CD4-positive, alpha-beta T cell (primary cell): ENCODE data around the gene CDK9. TPM values are rescaled to one million over a fixed set of nuclear protein-coding genes. Genes with fewer than 3 reads are reported as not detected.
A peak's percentile ranks its signal among the peaks of the same experiment; 100 is the strongest.

Experiments
- ATAC-seq: fragments of 200-7000 bp; cut with Tn5 transposase; one replicate; pipeline ENCODE4 v1.10.0; 2022; ENCODE audit warnings: mild to moderate bottlenecking; ENCODE audit not compliant: poor library complexity
- CTCF ChIA-PET: fragments of 350-600 bp; sonication (Branson Sonifier 250); formaldehyde crosslinking; loops from one replicate; lab custom pipeline; 2021; ENCODE audit warnings: antibody characterized with exemption, inconsistent platforms; lab: Charles Lee
- POLR2A ChIA-PET: fragments of 350-600 bp; sonication (Branson Sonifier 250); formaldehyde crosslinking; loops from one replicate; lab custom pipeline; 2021; ENCODE audit warnings: antibody characterized with exemption, inconsistent platforms; lab: Charles Lee
- DNase-seq, 14 experiments: peaks; one replicate each; pipeline ENCODE4 v3.0.0-alpha.2; 2013 to 2020; ENCODE audit warnings: mixed read lengths in 2 of 14
- H3K27ac ChIP-seq, 2 donors: one replicate each; pipeline versions ENCODE4 v1.5.1 to v1.7.0; 2013; ENCODE audit warnings: low read length in 2 of 2, low read depth in 1 of 2, mild to moderate bottlenecking in 1 of 2
- H3K27me3 ChIP-seq, 2 experiments: 1 replicate in 1 of 2; 2 replicates in 1 of 2; pipeline versions ENCODE4 v1.6.1 to v1.7.0; 2013; ENCODE audit warnings: low read length in 2 of 2, control low read depth in 1 of 2, mild to moderate bottlenecking in 1 of 2, moderate library complexity in 1 of 2; ENCODE audit not compliant: insufficient read depth in 2 of 2, control insufficient read depth in 1 of 2
- H3K36me3 ChIP-seq: one replicate; pipeline ENCODE4 v1.6.1; 2013; ENCODE audit warnings: low read length, control low read depth; ENCODE audit not compliant: insufficient read depth
- H3K4me1 ChIP-seq: one replicate; pipeline ENCODE4 v1.6.1; 2013; ENCODE audit warnings: low read length, control low read depth; ENCODE audit not compliant: insufficient read depth
- H3K4me3 ChIP-seq: one replicate; pipeline ENCODE4 v1.5.1; 2013; ENCODE audit warnings: mild to moderate bottlenecking, low read length, moderate library complexity
- H3K9me3 ChIP-seq, 2 experiments: 1 replicate in 1 of 2; 2 replicates in 1 of 2; pipeline versions ENCODE4 v1.6.1 to v1.7.0; 2013; ENCODE audit warnings: low read length in 2 of 2, mild to moderate bottlenecking in 2 of 2, control low read depth in 1 of 2, moderate library complexity in 1 of 2; ENCODE audit not compliant: control insufficient read depth in 1 of 2, insufficient read depth in 1 of 2
- H3K27ac Mint-ChIP-seq: one replicate; pipeline ENCODE4 v1.8.0; 2020; ENCODE audit warnings: mixed read lengths
- H3K27me3 Mint-ChIP-seq: one replicate; pipeline ENCODE4 v1.8.0; 2021; ENCODE audit warnings: mixed read lengths
- H3K36me3 Mint-ChIP-seq: one replicate; pipeline ENCODE4 v1.8.0; 2021; ENCODE audit warnings: low read depth, mixed read lengths
- H3K4me1 Mint-ChIP-seq: one replicate; pipeline ENCODE4 v1.8.0; 2021; ENCODE audit warnings: low read depth, mixed read lengths
- H3K4me3 Mint-ChIP-seq: one replicate; pipeline ENCODE4 v1.8.0; 2020; ENCODE audit warnings: mild to moderate bottlenecking, mixed read lengths
- H3K9me3 Mint-ChIP-seq: one replicate; pipeline ENCODE4 v1.8.0; 2020; ENCODE audit warnings: mixed read lengths
- intact Hi-C, 2 experiments: fragments of 100-400 bp; cut with DNase I in 1 of 2; cut with micrococcal nuclease in 1 of 2; formaldehyde crosslinking; loops; one replicate each; pipeline versions ENCODE4 v1.15.1 to v1.9.0; 2023 to 2025; cut with DNase I, micrococcal nuclease
- total RNA-seq, 174 experiments: library from RNA in 2 of 174; stranded (reverse) in 2 of 174; gene quantifications; one replicate each; pipeline ENCODE4 v1.2.3 and lab custom pipeline; 2021 to 2026
- TF ChIP-seq, protein P1 (sequence below): fragments of 200-600 bp; IDR thresholded peaks from one replicate; pipeline ENCODE4 v1.8.0; 2022; ENCODE audit warnings: antibody characterized with exemption, mild to moderate bottlenecking

CDK9 gene
- total RNA-seq, 2 experiments from 2014 or later = 117 to 121 TPM

DNA sequence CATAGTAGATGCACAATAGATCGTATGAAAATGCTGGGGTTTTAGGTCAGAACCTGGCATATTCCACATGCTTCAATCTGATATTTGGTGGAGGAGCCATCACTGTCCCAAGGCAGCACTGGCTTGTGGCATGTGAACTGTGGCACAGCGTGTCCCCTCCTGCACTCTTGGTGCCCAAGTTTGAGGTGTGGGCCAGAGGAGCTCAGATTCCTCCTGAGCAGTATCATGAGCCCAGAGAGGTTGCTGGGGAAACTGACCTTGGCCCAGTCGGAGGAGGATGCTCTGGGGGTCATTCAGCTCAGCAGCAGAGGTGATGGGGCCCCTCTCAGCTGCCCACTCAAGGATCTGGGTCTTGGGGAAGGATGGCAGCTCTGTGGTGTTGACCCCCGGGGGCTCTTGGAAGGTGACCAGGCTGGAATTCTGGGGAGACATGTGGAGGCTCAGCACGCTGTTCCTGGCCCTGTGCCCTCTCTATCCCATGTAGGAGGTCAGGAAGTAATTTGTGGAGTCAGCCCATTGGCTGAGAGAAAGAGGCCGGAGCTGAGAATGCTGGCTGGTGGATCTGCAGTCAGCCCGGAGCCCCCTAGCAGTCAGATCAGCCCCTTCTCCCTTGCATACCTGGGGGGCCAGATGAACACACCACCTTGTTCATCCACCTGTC, 40.5 kb downstream of the CDK9 start:
- Mint-ChIP-seq H3K27ac (no peak overlapping the region), H3K36me3 (peaks cover 4% of the 10 kb centered on the region), H3K27me3 (no peaks in the 10 kb centered on the region), H3K4me3 (no peak overlapping the region), H3K9me3 (no peaks in the 10 kb centered on the region), H3K4me1 (no peaks in the 10 kb centered on the region)
- DNase-seq (no peak), ATAC-seq (no peak)
- H3K36me3 ChIP-seq = peaks cover 5% of the 10 kb centered on the region
- no peaks in the 10 kb centered on the region for H3K4me1 ChIP-seq
- ChIA-PET POLR2A (no interaction called here), CTCF (no interaction called here)
- H3K9me3 ChIP-seq = no peaks in the 10 kb centered on the region
- no peak overlapping the region for H3K4me3 ChIP-seq
- TF ChIP-seq, protein P1, sequence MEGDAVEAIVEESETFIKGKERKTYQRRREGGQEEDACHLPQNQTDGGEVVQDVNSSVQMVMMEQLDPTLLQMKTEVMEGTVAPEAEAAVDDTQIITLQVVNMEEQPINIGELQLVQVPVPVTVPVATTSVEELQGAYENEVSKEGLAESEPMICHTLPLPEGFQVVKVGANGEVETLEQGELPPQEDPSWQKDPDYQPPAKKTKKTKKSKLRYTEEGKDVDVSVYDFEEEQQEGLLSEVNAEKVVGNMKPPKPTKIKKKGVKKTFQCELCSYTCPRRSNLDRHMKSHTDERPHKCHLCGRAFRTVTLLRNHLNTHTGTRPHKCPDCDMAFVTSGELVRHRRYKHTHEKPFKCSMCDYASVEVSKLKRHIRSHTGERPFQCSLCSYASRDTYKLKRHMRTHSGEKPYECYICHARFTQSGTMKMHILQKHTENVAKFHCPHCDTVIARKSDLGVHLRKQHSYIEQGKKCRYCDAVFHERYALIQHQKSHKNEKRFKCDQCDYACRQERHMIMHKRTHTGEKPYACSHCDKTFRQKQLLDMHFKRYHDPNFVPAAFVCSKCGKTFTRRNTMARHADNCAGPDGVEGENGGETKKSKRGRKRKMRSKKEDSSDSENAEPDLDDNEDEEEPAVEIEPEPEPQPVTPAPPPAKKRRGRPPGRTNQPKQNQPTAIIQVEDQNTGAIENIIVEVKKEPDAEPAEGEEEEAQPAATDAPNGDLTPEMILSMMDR = no peak
- intact Hi-C loops = no loop called here
- no peaks in the 10 kb centered on the region for H3K27me3 ChIP-seq
- H3K27ac ChIP-seq = no peak overlapping the region

DNA sequence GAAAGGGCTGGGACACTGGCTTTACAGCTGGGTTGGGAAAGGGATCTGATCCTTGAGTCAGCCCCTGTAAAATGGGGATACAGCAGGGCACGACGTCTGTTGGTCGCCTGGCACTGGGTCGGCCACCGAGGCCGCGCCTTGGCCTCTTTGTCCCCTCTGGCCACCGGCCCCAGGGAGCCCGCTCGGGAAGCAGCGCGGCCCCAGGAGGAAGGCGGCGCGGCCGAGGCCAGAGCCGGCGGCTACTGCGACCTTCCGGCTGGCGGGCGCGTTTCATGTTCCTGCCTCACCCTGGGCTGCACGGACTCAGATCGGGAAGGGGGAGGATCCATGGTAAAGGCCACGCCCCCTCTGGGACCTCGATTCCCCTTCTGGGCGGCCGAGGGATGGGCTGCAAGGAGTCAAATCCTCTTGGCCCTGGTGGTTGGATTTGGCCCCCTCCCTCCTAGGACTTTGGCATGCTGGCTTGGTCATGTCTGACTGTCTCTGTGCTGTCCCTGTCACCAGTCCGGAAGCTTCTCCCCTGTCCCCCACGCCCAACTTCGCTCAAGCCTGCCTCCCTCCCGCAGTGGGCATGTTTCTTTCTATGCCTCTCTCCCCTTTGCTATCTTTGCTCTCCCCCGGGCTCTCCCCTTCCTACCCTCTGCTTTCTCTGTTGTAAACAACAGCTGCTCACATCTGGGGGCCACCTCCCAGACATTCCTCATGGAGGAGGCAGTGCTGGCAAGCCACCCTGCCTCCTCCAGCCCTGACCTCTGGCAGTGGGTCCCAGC, 42.6 kb downstream of the CDK9 start:
- no peak overlapping the region for H3K27ac Mint-ChIP-seq
- H3K36me3 Mint-ChIP-seq = peaks cover 4% of the 10 kb centered on the region
- H3K27me3 ChIP-seq = no peaks in the 10 kb centered on the region
- H3K4me3 Mint-ChIP-seq = no peak overlapping the region
- H3K4me1 ChIP-seq = peaks cover 4% of the 10 kb centered on the region
- peak in 1 of 14 experiments; percentile 17 for DNase-seq
- CTCF ChIA-PET = no interaction called here
- H3K4me3 ChIP-seq = no peak overlapping the region
- POLR2A ChIA-PET = no interaction called here
- intact Hi-C loops = no loop called here
- H3K9me3 ChIP-seq = no peaks in the 10 kb centered on the region
- TF ChIP-seq, protein P1 = no peak
- H3K9me3 Mint-ChIP-seq = no peaks in the 10 kb centered on the region
- H3K27ac ChIP-seq = no peak overlapping the region
- H3K36me3 ChIP-seq = peaks cover 5% of the 10 kb centered on the region
- no peak for ATAC-seq
- H3K4me1 Mint-ChIP-seq = peaks cover 5% of the 10 kb centered on the region
- no peaks in the 10 kb centered on the region for H3K27me3 Mint-ChIP-seq

DNA sequence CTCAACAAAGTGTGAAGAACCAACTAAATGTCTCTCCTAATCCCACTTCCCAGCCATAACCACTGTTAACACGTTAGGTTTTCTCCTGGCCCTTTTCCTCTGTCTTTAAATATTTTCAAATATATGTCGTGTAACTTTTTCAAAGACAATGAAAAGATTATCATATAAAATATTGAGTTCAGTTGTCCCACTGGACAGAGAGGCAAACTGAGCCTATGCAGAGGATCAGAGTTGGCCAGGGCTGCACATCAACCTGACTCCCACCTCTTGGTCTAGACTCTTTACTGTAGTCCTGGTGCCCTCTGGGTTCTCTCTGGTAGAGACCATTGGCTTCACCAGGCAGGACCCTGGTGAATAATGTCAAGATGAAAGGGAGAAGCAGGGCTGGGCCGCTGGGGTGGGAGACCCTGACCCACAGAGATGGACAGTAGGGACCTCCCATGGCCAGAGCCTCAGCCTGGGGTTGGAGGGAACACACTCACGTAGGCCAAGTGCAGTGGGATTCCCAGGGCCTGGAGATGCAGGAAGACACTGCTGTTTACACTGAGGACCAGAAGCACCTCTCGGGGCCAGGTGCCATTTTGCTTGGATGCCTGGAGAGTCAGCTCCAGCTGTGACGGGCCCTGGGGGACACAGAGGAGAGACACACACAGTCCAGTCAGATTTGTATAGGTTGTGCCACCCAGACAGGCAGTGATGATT, 43.5 kb downstream of the CDK9 start:
- ChIA-PET CTCF (no interaction called here), POLR2A (no interaction called here)
- intact Hi-C loops = no loop called here

More for the DNA sequence above, 43.5 kb downstream of the CDK9 start:
- Mint-ChIP-seq H3K4me1 (peaks cover 5% of the 10 kb centered on the region), H3K27ac (no peak overlapping the region), H3K4me3 (no peak overlapping the region), H3K27me3 (no peaks in the 10 kb centered on the region), H3K9me3 (no peaks in the 10 kb centered on the region), H3K36me3 (no peaks in the 10 kb centered on the region)
- no peaks in the 10 kb centered on the region for H3K27me3 ChIP-seq
- ATAC-seq = no peak
- no peaks in the 10 kb centered on the region for H3K9me3 ChIP-seq
- H3K27ac ChIP-seq = no peak overlapping the region
- peaks cover 4% of the 10 kb centered on the region for H3K4me1 ChIP-seq
- no peak overlapping the region for H3K4me3 ChIP-seq
- DNase-seq = no peak
- peaks cover 5% of the 10 kb centered on the region for H3K36me3 ChIP-seq
- TF ChIP-seq, protein P1 = no peak
